ENCODE measurements around the gene PSMG3.

The PSMG3 gene

DNA sequence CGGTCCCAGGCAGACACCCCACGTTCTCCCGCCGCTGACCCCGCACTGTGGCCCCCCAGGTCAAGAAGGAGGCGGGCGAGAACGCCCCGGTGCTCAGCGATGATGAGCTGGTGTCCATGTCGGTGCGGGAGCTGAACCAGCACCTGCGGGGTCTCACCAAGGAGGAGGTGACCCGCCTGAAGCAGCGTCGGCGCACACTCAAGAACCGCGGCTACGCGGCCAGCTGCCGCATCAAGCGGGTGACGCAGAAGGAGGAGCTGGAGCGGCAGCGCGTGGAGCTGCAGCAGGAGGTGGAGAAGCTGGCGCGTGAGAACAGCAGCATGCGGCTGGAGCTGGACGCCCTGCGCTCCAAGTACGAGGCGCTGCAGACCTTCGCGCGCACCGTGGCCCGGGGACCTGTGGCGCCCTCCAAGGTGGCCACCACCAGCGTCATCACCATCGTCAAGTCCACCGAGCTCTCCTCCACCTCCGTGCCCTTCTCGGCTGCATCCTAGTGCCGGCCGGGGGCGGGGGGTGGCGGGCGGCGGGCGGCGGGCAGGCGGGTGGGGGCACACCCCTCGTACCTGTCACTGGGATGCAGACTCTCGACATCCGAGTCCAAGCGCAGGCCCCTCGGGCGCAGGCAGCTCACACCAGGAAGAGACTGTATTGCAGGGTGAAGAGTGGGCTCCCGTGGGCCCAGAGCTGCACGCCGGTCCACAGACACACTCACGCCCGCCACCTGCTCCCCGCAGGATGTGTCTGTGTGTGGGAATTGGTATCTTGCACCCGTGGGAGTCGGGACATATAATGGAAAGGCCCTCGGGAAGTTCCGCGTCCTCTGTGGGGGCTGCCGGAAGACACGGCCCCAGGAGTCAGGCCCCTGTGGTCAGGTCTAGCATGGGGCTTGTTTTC lies 29.7 kb downstream of the PSMG3 start:
- H3K4me3 ChIP-seq (ENCODE audit: low read length) = no peak overlapping the region
- no peak for DNase-seq (ENCODE audit: low read depth)
- TF ChIP-seq, protein P1, sequence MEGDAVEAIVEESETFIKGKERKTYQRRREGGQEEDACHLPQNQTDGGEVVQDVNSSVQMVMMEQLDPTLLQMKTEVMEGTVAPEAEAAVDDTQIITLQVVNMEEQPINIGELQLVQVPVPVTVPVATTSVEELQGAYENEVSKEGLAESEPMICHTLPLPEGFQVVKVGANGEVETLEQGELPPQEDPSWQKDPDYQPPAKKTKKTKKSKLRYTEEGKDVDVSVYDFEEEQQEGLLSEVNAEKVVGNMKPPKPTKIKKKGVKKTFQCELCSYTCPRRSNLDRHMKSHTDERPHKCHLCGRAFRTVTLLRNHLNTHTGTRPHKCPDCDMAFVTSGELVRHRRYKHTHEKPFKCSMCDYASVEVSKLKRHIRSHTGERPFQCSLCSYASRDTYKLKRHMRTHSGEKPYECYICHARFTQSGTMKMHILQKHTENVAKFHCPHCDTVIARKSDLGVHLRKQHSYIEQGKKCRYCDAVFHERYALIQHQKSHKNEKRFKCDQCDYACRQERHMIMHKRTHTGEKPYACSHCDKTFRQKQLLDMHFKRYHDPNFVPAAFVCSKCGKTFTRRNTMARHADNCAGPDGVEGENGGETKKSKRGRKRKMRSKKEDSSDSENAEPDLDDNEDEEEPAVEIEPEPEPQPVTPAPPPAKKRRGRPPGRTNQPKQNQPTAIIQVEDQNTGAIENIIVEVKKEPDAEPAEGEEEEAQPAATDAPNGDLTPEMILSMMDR (conservative IDR thresholded peaks at IDR 0.05; ENCODE audit: low read length) = no peak

DNA sequence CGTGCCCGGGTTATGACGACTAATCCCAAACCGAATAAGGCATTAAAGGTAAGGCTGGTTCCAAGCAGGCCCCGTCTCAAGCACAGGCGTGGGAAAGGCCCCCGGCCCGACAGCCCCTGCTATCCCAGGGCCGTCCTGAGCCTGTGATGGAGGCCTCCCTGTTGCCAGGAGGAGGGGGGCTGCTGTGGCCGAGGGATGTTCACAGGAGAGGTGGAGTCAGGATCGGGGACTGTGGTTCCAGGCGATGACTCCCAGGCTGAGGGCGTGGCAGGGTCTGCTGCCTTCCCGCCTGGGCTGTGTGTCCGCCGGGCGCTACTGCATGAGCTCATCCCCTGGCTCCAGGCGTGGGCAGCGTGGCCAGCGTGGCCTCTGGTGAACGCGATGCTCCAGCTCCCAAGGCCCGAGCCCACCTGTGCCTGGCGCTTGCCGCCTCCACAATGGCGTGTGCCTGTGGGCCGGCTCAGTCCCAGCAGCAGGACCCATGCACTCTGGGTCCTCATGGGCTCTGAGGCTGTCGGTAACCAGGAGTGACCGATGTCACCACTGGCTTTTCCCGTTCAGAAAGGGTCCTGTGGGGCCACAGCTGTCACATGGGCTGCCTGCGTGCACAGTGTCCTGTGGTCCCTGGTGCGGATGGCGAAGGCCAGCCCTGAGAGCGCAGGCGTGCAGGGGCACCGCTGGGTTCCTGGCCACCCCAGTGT lies 30.5 kb downstream of the PSMG3 start:
- H3K4me3 ChIP-seq (ENCODE audit: low read length) = no peak overlapping the region
- DNase-seq (ENCODE audit: low read depth) = peak; percentile 61
- TF ChIP-seq, protein P1 (conservative IDR thresholded peaks at IDR 0.05; ENCODE audit: low read length) = no peak

DNA sequence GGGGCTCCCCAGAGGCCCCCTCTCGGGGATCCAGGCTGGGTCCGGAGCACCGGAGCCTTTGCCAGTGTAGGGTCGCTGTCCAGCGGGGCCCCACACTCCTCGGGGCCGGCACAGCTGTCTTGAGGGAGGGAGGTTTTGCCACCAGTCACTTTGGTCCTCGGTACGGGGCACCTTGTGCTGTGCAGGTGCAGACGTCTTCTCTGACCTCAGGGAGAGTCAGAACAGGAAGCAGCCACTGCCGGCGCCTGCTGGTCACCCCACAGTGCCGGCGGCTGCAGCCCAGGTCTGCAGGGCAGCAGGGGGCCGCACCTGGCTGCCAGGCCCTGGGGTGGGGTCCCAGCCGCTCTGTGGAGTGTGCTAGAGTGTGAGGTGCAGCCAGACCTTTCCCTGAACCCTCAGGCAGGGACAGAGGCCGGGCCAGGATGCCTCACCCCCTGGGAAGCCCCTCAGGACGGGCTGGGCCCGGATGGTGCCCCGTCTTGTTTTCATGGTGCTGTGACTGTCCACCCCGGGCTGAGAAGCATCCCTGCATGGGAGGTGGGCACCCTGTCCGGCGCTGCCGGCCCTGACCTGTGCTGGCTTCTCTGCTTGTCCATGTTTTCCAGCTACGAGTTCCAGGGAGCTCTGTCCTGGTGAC lies 31.2 kb downstream of the PSMG3 start:
- H3K4me3 ChIP-seq (ENCODE audit: low read length) = peak overlapping the region; percentile 7; the same call in 1 of the 2 replicates
- no peak for DNase-seq (ENCODE audit: low read depth)
- TF ChIP-seq, protein P1 (conservative IDR thresholded peaks at IDR 0.05; ENCODE audit: low read length) = no peak

DNA sequence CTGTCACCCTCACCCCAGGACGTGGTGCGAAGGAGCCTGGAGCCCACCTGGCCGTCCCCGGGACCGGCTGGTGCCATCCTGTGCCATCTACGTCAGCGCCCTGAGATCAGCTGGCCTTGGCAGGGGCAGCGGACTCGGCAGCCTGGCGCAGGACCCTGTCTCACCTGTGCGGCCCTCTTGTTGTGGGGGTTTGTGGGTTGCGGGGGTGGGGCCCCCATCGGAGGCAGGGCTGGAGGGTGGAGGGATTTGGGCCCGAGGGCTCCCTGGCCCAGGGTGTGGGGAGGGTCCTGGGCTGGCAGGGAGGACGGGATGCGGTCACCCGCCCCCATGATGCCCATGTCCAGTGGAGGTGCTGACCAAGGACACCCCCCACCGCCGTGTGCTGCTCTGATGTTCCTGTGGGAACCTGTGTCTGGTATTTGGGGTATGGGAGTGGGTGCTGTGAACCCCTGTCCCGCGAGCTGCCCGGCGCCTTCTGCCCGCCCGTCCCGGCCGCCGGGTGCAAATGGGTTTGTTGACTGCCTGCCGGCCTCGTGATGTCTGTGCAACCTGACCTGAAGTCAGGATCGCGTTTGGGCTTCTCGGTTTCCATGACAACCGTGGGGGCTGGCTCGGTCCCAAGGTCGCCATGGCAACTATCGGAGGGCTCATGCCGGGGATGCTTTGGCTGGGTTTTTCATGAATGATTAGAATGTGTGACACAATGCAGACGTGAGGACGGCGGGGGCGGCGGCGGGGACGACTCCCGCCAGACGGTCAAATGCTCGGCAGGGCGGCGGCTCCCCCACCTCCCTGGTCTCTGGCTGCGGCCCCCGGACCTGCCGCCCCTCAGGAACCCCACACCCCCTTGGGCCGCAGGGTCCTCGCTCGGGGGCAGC lies 32.1 kb downstream of the PSMG3 start:
- peak; percentile 91 for DNase-seq (ENCODE audit: low read depth)
- TF ChIP-seq, protein P1 (conservative IDR thresholded peaks at IDR 0.05; ENCODE audit: low read length) = no peak
- H3K4me3 ChIP-seq (ENCODE audit: low read length) = peak overlapping the region; percentile 80

DNA sequence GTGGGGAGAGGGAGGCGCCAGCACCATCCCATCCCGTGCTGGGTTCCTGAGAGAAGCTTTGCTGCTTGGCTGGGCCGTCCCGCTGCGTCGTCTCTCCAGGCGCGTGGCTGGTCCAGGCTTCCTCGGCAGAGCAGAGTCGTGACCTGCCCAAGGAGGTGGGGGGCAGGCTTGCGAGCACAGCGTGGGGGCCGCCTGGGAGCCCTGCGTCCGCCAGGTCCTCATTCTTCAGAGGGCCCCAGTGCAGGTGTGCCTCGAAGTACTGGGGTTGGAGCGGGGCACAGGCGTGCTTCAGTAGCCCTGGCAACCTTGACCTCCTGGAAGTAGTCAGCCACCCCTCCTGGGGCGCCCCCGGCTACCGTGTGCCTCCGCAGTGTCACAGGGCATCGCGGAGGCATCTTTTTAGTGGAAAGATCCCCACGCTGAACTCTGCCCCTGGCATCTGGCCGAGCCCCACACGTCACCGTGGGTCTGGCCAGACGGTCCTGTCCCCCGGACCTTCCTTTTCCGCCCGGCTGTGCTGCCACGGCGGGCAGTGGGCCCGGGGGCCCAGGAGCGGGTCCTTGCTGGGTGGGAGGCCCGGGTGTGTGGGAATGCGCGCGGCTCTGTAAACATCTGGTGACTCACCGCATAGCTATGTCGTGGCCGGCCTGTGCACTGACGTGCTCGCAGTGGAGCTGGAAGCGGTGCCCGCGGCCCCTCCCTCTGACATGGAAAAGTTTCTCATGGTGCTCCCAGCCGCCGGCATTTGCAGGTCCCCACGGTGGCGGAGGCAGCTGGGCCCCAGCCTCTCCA lies 32.9 kb downstream of the PSMG3 start:
- TF ChIP-seq, protein P1 (conservative IDR thresholded peaks at IDR 0.05; ENCODE audit: low read length) = no peak
- peak; percentile 99 for DNase-seq (ENCODE audit: low read depth)
- H3K4me3 ChIP-seq (ENCODE audit: low read length) = peak overlapping the region; percentile 80

DNA sequence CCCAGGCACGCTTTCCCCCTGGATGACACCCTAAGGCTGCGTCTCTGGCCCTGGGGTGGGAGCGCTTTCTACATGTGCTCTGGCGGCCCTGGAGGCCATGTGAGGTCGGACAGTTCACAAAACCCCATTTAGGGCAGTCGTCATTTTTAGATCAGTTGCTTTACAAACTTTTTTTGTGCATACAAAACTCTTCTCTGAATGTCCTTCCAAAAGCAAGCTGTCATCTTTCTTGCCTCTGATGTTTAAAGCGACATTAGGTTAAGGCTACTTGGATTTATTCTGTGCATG lies 33.4 kb downstream of the PSMG3 start:
- TF ChIP-seq, protein P1 (conservative IDR thresholded peaks at IDR 0.05; ENCODE audit: low read length) = no peak
- H3K4me3 ChIP-seq (ENCODE audit: low read length) = peak overlapping the region; percentile 80
- DNase-seq (ENCODE audit: low read depth) = no peak

All from AG10803 (cell line).